Brain microvascular endothelial cell (primary cell): ENCODE data around the gene ARHGAP20.
A peak's percentile ranks its signal among the peaks of the same experiment; 100 is the strongest.

ENCODE experiments used
- DNase-seq: peaks from one replicate; pipeline ENCODE4 v3.0.0-alpha.2; 2020
- H3K27ac ChIP-seq: fragments of 250-450 bp; sonication (Bioruptor Pico); 2 replicates; pipeline ENCODE4 v1.5.1; 2020; ENCODE audit warnings: mild to moderate bottlenecking, moderate library complexity
- H3K27me3 ChIP-seq: fragments of 250-450 bp; sonication (Bioruptor Pico); replicated peaks from 2 replicates; pipeline ENCODE4 v1.5.1; 2020; ENCODE audit warnings: mild to moderate bottlenecking
- H3K36me3 ChIP-seq: fragments of 250-450 bp; sonication (Bioruptor Pico); replicated peaks from 2 replicates; pipeline ENCODE4 v1.5.1; 2020; ENCODE audit warnings: mild to moderate bottlenecking
- H3K4me3 ChIP-seq: 2 replicates; pipeline ENCODE4 v1.5.1; 2011; ENCODE audit warnings: low read depth, mild to moderate bottlenecking, control low read depth, low read length, moderate library complexity
- CTCF ChIP-seq: IDR thresholded peaks from 2 replicates; pipeline ENCODE4 v1.5.1; 2011; ENCODE audit warnings: low read depth, mild to moderate bottlenecking, moderate library complexity, low read length, control low read depth, inconsistent platforms; ENCODE audit errors: missing control alignments
- in situ Hi-C: cut with HindIII; loops from 2 replicates; pipeline ENCODE4 v1.10.0; 2017; ENCODE audit warnings: low sequenced_read_pairs, low pct_ligation_motif_present

ARHGAP20 gene

GRCh38 chr11:110544779-110545178 lies 167.5 kb downstream of the ARHGAP20 start:
- no peak for DNase-seq
- Histone ChIP-seq H3K4me3 (no peak overlapping the region), H3K36me3 (no peaks in the 10 kb centered on the region), H3K27me3 (no peaks in the 10 kb centered on the region), H3K27ac (no peak overlapping the region)
- in situ Hi-C loops, result no loop called here
- no peak for TF ChIP-seq CTCF

- no peak for DNase-seq
- TF ChIP-seq CTCF, result no peak
- H3K36me3 ChIP-seq, result no peaks in the 10 kb centered on the region
- no peak overlapping the region for H3K4me3 ChIP-seq
- in situ Hi-C loops, result no loop called here
- H3K27me3 ChIP-seq, result no peaks in the 10 kb centered on the region
- no peak overlapping the region for H3K27ac ChIP-seq
These were observed 174.1 kb downstream of the ARHGAP20 start for GRCh38 chr11:110538154-110538553.

- no peak for TF ChIP-seq CTCF
- in situ Hi-C loops, result no loop called here
- no peak overlapping the region for H3K27ac ChIP-seq
- DNase-seq, result no peak
- no peaks in the 10 kb centered on the region for H3K36me3 ChIP-seq
- H3K27me3 ChIP-seq, result no peaks in the 10 kb centered on the region
- H3K4me3 ChIP-seq, result no peak overlapping the region
These were observed 181.1 kb downstream of the ARHGAP20 start for GRCh38 chr11:110530900-110531741.

GRCh38 chr11:110529043-110529442 lies 183.2 kb downstream of the ARHGAP20 start:
- peak; percentile 65 for TF ChIP-seq CTCF
- Histone ChIP-seq H3K27ac (no peak overlapping the region), H3K36me3 (no peaks in the 10 kb centered on the region), H3K4me3 (no peak overlapping the region), H3K27me3 (no peaks in the 10 kb centered on the region)
- peak; percentile 23 for DNase-seq
- in situ Hi-C loops, result no loop called here

- H3K36me3 ChIP-seq, result no peaks in the 10 kb centered on the region
- no peak for TF ChIP-seq CTCF
- in situ Hi-C loops, result no loop called here
- H3K4me3 ChIP-seq, result no peak overlapping the region
- no peaks in the 10 kb centered on the region for H3K27me3 ChIP-seq
- no peak overlapping the region for H3K27ac ChIP-seq
- DNase-seq, result no peak
These were observed 185.1 kb downstream of the ARHGAP20 start for GRCh38 chr11:110527146-110527545.
